ENCODE measurements around the gene FNBP1. TPM values are rescaled to one million over a fixed set of nuclear protein-coding genes. Genes with fewer than 3 reads are reported as not detected.

FNBP1 gene
- total and polyA plus RNA-seq, 4 donors: 16.0 to 94.3 (median 29.5) TPM

DNA sequence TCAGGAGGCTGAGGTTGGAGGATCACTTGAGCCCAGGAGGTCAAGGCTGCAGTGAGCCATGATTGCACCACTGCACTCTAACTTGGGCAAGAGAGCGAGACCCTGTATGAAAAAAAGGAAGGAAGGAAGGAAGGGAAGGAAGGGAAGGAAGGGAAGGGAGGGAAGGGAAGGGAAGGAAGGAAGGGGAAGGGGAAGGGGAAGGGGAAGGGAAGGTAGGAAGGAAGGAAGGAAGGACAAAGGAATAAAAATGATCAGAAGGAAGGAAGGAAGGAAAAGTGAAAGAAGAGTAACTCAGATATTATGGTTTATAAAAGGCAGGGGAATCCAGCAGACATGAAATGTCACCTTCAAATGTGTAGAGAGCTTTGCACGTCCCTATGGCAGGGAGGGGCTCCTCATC, 143.4 kb downstream of the FNBP1 start:
- 56 to 67% methylated on average over 2 of the region's 2 CpGs for WGBS, 2 donors
- no peak for ATAC-seq (ENCODE audit: insufficient read depth, low FRiP score)
- no peaks in the 10 kb centered on the region for H3K27me3 ChIP-seq (ENCODE audit: control insufficient read depth in 3 of 3, insufficient read depth in 3 of 3, low read length in 2 of 3)
- no peak overlapping the region for H3K27ac ChIP-seq (ENCODE audit: low read depth in 1 of 2, low read length in 1 of 2)
- TF ChIP-seq, protein P1, sequence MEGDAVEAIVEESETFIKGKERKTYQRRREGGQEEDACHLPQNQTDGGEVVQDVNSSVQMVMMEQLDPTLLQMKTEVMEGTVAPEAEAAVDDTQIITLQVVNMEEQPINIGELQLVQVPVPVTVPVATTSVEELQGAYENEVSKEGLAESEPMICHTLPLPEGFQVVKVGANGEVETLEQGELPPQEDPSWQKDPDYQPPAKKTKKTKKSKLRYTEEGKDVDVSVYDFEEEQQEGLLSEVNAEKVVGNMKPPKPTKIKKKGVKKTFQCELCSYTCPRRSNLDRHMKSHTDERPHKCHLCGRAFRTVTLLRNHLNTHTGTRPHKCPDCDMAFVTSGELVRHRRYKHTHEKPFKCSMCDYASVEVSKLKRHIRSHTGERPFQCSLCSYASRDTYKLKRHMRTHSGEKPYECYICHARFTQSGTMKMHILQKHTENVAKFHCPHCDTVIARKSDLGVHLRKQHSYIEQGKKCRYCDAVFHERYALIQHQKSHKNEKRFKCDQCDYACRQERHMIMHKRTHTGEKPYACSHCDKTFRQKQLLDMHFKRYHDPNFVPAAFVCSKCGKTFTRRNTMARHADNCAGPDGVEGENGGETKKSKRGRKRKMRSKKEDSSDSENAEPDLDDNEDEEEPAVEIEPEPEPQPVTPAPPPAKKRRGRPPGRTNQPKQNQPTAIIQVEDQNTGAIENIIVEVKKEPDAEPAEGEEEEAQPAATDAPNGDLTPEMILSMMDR (IDR thresholded peaks at IDR 0.05; ENCODE audit: control extremely low read depth, extremely low read depth): no peak
- no peak overlapping the region for H3K4me3 ChIP-seq
- peaks cover 0 to 3% (median 0%) of the 10 kb centered on the region in 5 donors for H3K4me1 ChIP-seq (ENCODE audit: control insufficient read depth in 5 of 5, insufficient read depth in 5 of 5, low read length in 5 of 5)
- peaks cover 9 to 23% (median 18%) of the 10 kb centered on the region in 4 donors for H3K36me3 ChIP-seq (ENCODE audit: control insufficient read depth in 4 of 4, insufficient read depth in 4 of 4, low read length in 4 of 4)
- no peak for DNase-seq
- H3K9ac ChIP-seq (ENCODE audit: insufficient read depth in 1 of 2, low read length in 2 of 2): no peak overlapping the region
- H3K9me3 ChIP-seq (ENCODE audit: control insufficient read depth in 4 of 4, insufficient read depth in 3 of 4, low read length in 3 of 4): no peaks in the 10 kb centered on the region

DNA sequence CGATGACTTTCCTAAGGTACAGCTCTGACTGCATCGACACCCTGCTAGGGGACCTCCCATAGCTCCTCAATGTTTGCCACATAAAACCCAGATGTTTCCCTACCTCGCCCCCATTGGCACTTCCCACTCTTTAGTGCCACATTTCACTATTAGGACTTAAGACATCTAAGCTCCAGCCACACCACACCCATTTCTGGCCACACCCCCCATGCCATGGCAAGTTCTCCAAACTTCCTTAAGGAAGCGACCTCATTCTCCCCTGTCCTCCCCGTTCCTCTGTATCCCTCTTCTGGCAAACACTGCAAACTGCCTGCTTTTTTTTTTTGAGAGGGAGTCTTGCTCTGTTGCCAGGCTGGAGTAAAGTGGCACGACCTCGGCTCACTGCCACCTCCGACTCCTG, 144.8 kb downstream of the FNBP1 start:
- Histone ChIP-seq H3K4me3 (no peak overlapping the region), H3K4me1 (ENCODE audit: control insufficient read depth in 5 of 5, insufficient read depth in 5 of 5, low read length in 5 of 5) (peaks cover 0 to 3% (median 0%) of the 10 kb centered on the region in 5 donors), H3K36me3 (ENCODE audit: control insufficient read depth in 4 of 4, insufficient read depth in 4 of 4, low read length in 4 of 4) (peaks cover 9 to 24% (median 18%) of the 10 kb centered on the region in 4 donors), H3K27ac (ENCODE audit: low read depth in 1 of 2, low read length in 1 of 2) (no peak overlapping the region), H3K9me3 (ENCODE audit: control insufficient read depth in 4 of 4, insufficient read depth in 3 of 4, low read length in 3 of 4) (no peaks in the 10 kb centered on the region), H3K27me3 (ENCODE audit: control insufficient read depth in 3 of 3, insufficient read depth in 3 of 3, low read length in 2 of 3) (no peaks in the 10 kb centered on the region), H3K9ac (ENCODE audit: insufficient read depth in 1 of 2, low read length in 2 of 2) (no peak overlapping the region)
- TF ChIP-seq, protein P1 (IDR thresholded peaks at IDR 0.05; ENCODE audit: control extremely low read depth, extremely low read depth): no peak
- no peak for ATAC-seq (ENCODE audit: insufficient read depth, low FRiP score)
- DNase-seq: no peak
- 52% methylated on average over 8 of the region's 8 CpGs for WGBS, 2 donors

DNA sequence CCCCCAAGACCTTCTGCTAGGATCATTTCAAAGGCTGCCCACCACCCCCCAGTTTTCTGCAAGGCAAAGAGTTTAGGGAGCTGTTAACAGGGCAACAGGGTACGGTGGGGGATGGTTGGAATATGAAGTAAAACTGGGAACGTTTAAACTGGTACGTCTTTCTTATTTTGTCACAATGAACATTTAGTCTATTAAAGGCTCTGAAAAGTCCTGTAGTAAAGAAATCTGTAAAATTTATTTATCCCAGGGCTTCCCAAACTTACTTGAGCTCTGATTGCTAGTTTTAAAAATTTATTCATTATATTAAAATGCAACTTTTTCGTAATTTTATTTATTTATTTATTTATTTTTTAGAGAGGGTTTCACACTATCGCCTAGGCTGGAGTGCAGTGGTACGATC, 145.7 kb downstream of the FNBP1 start:
- no peak overlapping the region for H3K9ac ChIP-seq (ENCODE audit: insufficient read depth in 1 of 2, low read length in 2 of 2)
- no peaks in the 10 kb centered on the region for H3K27me3 ChIP-seq (ENCODE audit: control insufficient read depth in 3 of 3, insufficient read depth in 3 of 3, low read length in 2 of 3)
- 87 to 95% methylated on average over 6 of the region's 6 CpGs for WGBS, 2 donors
- peaks cover 0 to 8% (median 0%) of the 10 kb centered on the region in 5 donors for H3K4me1 ChIP-seq (ENCODE audit: control insufficient read depth in 5 of 5, insufficient read depth in 5 of 5, low read length in 5 of 5)
- H3K9me3 ChIP-seq (ENCODE audit: control insufficient read depth in 4 of 4, insufficient read depth in 3 of 4, low read length in 3 of 4): no peaks in the 10 kb centered on the region
- H3K4me3 ChIP-seq: no peak overlapping the region
- no peak for DNase-seq
- H3K27ac ChIP-seq (ENCODE audit: low read depth in 1 of 2, low read length in 1 of 2): no peak overlapping the region
- TF ChIP-seq, protein P1 (IDR thresholded peaks at IDR 0.05; ENCODE audit: control extremely low read depth, extremely low read depth): no peak
- ATAC-seq (ENCODE audit: insufficient read depth, low FRiP score): no peak
- H3K36me3 ChIP-seq (ENCODE audit: control insufficient read depth in 4 of 4, insufficient read depth in 4 of 4, low read length in 4 of 4): peaks cover 9 to 18% (median 16%) of the 10 kb centered on the region in 4 donors
